Measurements from ENCODE around the gene AIFM1.
A peak's percentile ranks its signal among the peaks of the same experiment; 100 is the strongest.

Gene AIFM1

DNA sequence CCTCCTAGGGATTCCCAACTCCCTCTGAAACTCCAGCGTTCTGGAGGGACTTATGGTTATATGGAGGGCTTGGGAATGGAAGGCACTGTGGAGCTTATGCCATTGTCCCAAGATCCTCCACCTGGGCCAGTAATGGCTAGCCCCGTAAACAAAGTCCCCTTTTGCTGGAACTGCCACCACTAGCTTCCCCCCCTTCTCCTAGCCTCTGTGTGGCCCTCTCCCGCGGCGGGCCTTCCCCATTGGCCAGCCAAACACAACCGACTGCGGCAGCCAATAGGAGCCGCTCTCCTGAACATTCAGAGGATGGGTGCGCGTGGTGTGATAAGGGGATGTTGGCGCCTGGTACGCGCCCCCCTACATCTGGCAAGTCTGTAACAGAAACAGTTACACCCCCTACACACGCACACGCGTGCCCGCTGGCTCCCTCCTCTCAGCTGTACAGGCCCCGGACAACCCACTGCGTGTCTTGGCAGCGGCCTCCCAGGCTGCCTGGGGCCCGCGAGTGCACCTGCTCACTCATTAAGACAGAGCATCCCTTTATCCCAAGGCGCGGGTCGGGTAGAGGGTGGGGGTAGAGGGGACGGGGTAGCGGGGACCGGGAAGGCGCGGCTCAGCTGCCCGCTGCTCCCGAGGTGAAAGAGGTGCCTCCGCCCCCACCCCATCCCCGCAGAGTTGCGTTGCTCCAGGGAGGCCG lies 5.3 kb upstream of the AIFM1 start:
- no peak for DNase-seq (ENCODE audit: low read depth in 2 of 2)

DNA sequence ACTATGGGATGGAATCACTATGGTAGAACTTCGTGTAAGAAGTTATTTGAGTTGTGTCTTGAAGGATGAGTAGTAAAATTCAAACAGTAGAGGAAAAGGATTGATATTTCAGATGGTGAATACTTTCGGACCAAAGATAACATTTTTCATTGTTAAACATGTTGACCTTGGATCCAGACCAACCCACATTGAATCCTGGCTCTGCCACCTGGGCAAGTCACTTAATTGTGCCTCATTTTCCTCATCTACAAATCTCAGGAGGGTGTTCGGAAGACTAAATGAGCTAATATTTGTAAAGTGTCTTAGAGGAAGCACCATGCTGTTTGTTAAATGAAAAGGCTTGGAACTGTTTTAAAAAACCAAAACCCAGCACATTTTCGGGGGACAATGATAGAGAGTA lies 1.4 kb upstream of the AIFM1 start:
- no peak for DNase-seq (ENCODE audit: low read depth in 2 of 2)

GRCh38 chrX:130166503-130166777 lies 799 bp upstream of the AIFM1 start:
- DNase-seq (ENCODE audit: low read depth in 2 of 2): no peak

DNA sequence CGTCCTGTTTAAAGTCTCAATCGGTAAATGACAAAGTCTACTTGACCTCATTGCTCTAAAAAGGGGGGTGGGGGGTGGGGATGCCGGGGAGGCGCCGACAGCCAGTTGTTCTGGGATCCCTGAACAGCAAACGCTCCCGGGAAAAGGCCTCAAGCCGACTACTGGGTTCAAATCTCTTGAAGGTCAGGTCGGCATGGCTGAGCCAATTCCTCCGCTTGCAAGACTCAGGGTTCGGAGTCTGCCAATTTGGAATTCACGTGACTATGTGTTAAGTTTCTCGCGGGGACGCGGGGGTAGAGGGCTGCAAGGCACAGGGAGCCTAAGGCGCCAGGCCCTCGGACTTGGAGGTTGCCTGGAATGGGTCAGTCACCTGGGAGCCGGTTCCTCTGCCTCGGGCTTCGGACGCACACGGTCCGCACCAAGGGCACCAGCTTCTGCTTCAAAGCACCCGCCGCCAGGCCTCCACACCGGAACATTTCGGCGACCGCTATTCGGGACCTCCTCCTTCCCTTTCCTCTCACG lies 399 bp downstream of the AIFM1 start:
- no peak for DNase-seq (ENCODE audit: low read depth in 2 of 2)

GRCh38 chrX:130163398-130163797 lies 2.2 kb downstream of the AIFM1 start:
- DNase-seq (ENCODE audit: low read depth in 2 of 2): no peak

- DNase-seq (ENCODE audit: low read depth in 2 of 2): no peak
Observed at GRCh38 chrX:130162094-130162735, 3.4 kb downstream of the AIFM1 start.

DNA sequence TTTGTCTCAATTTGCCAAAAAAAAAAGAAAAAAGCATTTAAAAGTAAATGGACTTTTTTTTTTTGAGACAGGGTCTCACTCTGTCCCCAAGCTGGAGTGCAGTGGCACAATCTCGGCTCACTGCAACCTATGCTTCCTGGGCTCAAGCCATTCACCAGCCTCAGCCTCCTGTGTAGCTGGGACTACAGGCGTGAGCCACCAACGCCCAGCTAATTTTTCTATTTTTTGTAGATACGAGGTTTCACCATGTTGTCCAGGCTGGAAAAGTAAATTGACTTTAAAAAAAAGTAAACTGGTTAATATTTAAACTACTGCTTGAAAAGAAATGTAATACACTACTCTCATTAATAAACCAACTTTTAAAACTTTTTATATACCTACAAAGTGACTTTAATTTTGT lies 5.9 kb downstream of the AIFM1 start:
- DNase-seq (ENCODE audit: low read depth in 2 of 2): no peak

GRCh38 chrX:130158311-130158710 lies 7.3 kb downstream of the AIFM1 start:
- no peak for DNase-seq (ENCODE audit: low read depth in 2 of 2)

DNA sequence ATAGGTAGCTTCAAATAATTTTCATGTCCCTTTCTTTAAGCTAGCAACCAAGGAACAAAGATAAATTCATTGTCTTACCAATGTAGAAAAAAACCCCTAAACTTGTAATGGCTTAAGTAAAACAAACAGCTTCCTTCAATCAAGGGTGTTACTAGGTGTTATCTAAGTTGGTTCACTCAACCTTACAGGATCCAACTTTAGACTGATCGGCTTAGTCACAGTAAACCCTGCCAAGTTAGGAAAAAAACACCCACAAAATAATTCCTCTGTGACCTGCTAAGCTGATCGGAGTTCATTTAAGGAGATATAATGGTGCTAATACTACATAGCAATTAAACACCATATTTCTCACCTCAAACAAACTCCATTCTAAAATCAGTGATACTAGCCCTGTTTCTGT lies 10.1 kb downstream of the AIFM1 start:
- no peak for DNase-seq (ENCODE audit: low read depth in 2 of 2)

- DNase-seq (ENCODE audit: low read depth in 2 of 2): no peak
Observed at GRCh38 chrX:130147631-130148030, 18.0 kb downstream of the AIFM1 start.

DNA sequence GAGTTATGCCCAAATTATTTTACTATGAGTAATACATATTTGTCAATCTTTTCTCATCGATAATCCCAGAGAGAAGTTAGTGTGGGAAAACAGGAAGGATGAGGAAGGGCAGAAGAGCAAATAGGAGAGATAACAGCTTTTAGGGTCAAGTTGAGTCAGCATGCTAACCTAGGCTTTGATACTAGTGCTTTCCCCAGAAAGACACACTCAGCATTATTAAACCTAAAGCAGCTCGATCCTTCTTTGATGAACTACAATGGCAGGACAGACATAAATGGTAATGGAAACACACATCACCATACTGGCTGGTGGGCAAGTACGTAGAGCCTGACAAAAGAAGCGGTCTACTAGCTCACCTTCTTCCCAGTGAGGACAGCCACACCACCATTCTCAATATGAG lies 20.5 kb downstream of the AIFM1 start:
- no peak for DNase-seq (ENCODE audit: low read depth in 2 of 2)

GRCh38 chrX:130144509-130144908 lies 21.1 kb downstream of the AIFM1 start:
- DNase-seq (ENCODE audit: low read depth in 2 of 2): no peak

DNA sequence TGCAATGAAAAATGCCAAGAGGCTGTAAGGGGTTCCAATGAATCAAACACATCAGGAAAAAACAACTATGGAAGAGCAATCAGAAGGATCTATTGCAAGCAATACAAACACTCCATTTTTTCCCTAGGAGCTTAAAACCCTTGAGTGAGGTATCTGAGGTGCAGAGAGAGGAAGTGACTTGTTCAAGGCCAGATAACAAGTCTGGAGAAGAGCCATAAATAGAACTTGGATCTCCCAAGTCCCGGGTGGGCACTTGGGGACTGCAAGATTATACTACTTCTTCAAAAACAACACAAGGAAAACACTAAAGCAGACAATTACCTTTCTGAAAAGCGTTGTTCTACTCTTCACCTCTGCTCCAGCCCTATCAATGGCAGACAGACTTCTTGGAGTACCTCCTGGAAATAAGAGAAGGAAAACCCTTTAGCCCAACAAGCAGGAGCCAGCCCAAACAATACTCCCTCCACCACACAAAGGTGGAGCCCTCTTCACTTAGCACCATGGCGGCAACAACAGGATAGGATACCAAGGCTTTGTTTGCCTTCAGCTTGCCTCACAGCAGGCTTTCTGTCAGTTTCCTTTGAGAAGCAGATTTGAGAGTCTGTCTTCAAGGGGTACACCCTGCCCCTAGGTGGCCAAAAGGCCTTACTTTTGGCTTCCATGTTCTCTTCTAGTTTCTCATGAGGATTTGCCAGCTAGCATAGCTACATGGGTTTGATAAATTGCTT lies 26.0 kb downstream of the AIFM1 start:
- DNase-seq (ENCODE audit: low read depth in 2 of 2): no peak

GRCh38 chrX:130136961-130137360 lies 28.7 kb downstream of the AIFM1 start:
- DNase-seq (ENCODE audit: low read depth in 2 of 2): no peak

DNA sequence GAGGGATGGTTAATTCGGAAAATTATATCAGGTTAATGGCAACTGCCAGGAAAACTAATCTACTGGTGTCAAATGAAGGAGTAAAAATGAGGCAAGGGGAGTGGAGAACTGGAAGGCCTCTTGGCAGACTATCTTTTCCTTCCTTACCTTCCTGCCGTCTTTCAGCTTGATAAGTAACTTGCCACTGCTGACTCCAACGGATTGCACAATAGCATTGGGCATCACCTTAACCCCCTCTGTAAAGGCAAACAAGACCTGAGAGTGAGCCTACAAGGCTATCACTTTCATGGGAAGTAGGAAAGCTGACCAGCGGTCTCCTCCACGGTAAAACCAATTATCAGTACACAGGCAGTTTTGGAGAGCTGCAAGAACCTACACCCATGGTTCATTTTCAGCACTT lies 29.1 kb downstream of the AIFM1 start:
- no peak for DNase-seq (ENCODE audit: low read depth in 2 of 2)

GRCh38 chrX:130130990-130131389 lies 34.7 kb downstream of the AIFM1 start:
- no peak for DNase-seq (ENCODE audit: low read depth in 2 of 2)

DNA sequence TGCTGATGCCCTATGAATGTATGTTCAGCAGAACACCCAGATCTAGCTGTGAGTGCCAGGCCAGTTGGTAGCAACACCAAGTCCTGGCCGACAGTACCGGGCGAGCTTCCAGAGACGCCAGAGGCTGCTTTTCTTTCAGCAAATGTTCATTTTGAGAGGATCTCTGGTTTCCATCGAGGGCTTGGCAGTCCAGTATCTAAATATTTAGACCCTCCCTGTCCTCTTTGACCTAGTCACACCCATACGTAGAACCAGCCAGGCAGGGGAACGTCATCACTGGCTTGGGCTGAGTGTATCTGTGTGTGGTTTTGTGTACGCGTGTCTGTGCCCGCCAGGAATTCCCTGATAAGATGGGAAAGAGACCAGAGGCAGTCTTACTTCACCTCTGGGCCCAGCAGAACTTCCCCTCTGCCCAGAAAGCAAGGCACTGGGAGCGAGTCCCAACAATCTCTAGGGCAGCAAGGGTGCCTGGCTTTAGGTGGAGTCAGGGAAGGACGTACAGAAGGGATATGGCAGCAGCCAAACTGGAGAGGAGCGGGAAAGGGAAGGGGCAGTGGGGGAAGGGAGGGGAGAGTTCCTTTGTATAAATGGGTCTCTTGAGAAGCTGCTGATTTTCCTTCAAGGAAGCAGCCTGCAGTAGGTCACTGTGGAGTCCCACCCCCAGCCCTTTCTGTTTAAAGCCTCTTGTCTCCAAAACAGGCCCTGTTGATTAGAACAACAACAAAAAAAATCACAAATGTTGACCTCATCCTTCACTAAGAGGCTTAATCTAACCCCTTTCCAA lies 40.4 kb downstream of the AIFM1 start:
- no peak for DNase-seq (ENCODE audit: low read depth in 2 of 2)

- DNase-seq (ENCODE audit: low read depth in 2 of 2): no peak
Observed at GRCh38 chrX:130124577-130124976, 41.1 kb downstream of the AIFM1 start.

GRCh38 chrX:130121505-130121800 lies 44.2 kb downstream of the AIFM1 start:
- DNase-seq (ENCODE audit: low read depth in 2 of 2): no peak

DNA sequence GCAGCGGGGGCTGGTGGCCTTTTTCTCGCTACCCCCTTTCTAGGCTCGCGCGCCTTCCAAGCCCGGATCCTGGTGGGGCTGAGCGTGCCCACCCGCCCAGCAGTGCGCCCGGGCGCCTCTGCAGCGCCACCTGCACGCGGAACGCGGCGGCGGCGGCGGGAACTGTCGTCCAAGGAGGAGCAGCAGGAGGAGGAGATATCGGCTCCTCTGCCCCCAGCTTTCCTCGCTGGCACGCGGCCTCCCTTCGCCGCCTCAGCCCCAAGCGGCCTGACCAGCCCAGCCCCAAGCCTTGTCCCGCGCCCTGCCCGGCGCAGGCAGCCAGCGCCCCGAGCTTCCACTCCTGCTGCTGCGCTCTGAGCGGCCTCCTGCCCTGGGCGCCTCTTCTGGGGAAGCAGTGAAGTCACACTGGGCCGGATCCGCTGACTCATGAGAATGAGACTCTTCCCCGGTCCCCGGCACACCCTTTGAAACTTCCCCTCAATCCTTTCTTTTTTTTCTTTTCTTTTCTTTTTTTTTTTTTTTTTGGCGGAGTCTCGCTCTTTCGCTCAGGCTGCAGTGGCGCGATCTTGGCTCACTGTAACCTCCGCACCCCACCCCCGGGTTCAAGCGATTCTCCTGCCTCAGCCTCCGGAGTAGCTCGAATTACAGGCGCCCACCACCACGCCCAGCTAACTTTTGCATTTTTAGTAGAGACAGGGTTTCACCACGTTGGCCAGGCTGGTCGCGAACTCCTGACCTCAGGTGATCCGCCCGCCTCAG lies 44.7 kb downstream of the AIFM1 start:
- peak; percentile 53 to 54 for DNase-seq (ENCODE audit: low read depth in 2 of 2)

GRCh38 chrX:130120321-130120731 lies 45.3 kb downstream of the AIFM1 start:
- DNase-seq (ENCODE audit: low read depth in 2 of 2): no peak
